ENCODE measurements around the gene WWOX. TPM values are rescaled to one million over a fixed set of nuclear protein-coding genes. Genes with fewer than 3 reads are reported as not detected.

Gene WWOX
- total and polyA plus RNA-seq, 2 of the 8 experiments (the other 6 are each of a cell fraction or from before 2014, with no cell fraction given) = 5.4 to 16.7 TPM

GRCh38 chr16:78696797-78697196, 597.3 kb downstream of the WWOX start:
- no peaks in the 10 kb centered on the region for H4K20me1 ChIP-seq (replicated peaks in 1 of 2; ENCODE audit: control insufficient read depth in 1 of 2, insufficient read depth in 2 of 2, low read length in 2 of 2)
- no peaks in the 10 kb centered on the region for H3K4me1 ChIP-seq (replicated peaks in 1 of 4; ENCODE audit: control insufficient read depth in 3 of 4, insufficient read depth in 4 of 4, low read length in 3 of 4)
- no peak overlapping the region for H3K18ac ChIP-seq (ENCODE audit: extremely low read depth, low read length)
- no peaks in the 10 kb centered on the region for H3K9me3 ChIP-seq (ENCODE audit: insufficient read depth in 2 of 2, low read depth in 1 of 2, low read length in 1 of 2)
- POLR2A ChIA-PET (ENCODE audit: partially characterized antibody) = no interaction called here
- H3K79me2 ChIP-seq (ENCODE audit: control insufficient read depth in 1 of 2, insufficient read depth in 2 of 2, low read length in 2 of 2) = no peaks in the 10 kb centered on the region
- no peak for TF ChIP-seq EZH2 (IDR thresholded peaks at IDR 0.05; ENCODE audit: low read depth, low read length, severe bottlenecking)
- no peak for TF ChIP-seq NRF1 (IDR thresholded peaks at IDR 0.05; ENCODE audit: low read depth, low read length)
- no peak for TF ChIP-seq GABPA (IDR thresholded peaks at IDR 0.05; ENCODE audit: borderline replicate concordance, insufficient read depth, low read length)
- no peak for TF ChIP-seq ATF2 (IDR thresholded peaks at IDR 0.05; ENCODE audit: low read length)
- TF ChIP-seq BCL11A (IDR thresholded peaks at IDR 0.05; ENCODE audit: low read depth in 2 of 2, low read length in 2 of 2) = no peak
- TF ChIP-seq TEAD4 (IDR thresholded peaks at IDR 0.05; ENCODE audit: low read depth, low read length) = no peak
- TF ChIP-seq, protein P1, sequence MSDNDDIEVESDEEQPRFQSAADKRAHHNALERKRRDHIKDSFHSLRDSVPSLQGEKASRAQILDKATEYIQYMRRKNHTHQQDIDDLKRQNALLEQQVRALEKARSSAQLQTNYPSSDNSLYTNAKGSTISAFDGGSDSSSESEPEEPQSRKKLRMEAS (IDR thresholded peaks at IDR 0.05) = no peak
- no peak for TF ChIP-seq TAF7 (optimal IDR thresholded peaks at IDR 0.05; ENCODE audit: borderline replicate concordance, low read depth, low read length)
- no peak for TF ChIP-seq SP4 (IDR thresholded peaks at IDR 0.05; ENCODE audit: low read length)
- no peak for TF ChIP-seq BRCA1 (IDR thresholded peaks at IDR 0.05; ENCODE audit: low read depth, low read length)
- TF ChIP-seq EGR1 (IDR thresholded peaks at IDR 0.05; ENCODE audit: borderline replicate concordance, low read depth, low read length) = no peak
- TF ChIP-seq YY1 (IDR thresholded peaks at IDR 0.05; ENCODE audit: low read depth, low read length) = no peak
- H3K23ac ChIP-seq (ENCODE audit: insufficient read length) = no peak overlapping the region
- H4K91ac ChIP-seq (replicated peaks; ENCODE audit: insufficient read length, low read length) = no peak overlapping the region
- no peak for FAIRE-seq
- no peak overlapping the region for H2AK5ac ChIP-seq (ENCODE audit: low read depth, low read length)
- no peaks in the 10 kb centered on the region for H3K23me2 ChIP-seq (ENCODE audit: low read depth, low read length)
- H3K56ac ChIP-seq (replicated peaks; ENCODE audit: insufficient read length, low read depth, low read length) = no peak overlapping the region
- no peak overlapping the region for H3K14ac ChIP-seq (ENCODE audit: insufficient read length)
- no peak overlapping the region for H2BK12ac ChIP-seq (ENCODE audit: low read depth, low read length)
- H2BK15ac ChIP-seq (ENCODE audit: low read length) = no peak overlapping the region
- H3K79me1 ChIP-seq (ENCODE audit: low read depth, low read length) = no peaks in the 10 kb centered on the region
- no peak overlapping the region for H3K4ac ChIP-seq (replicated peaks; ENCODE audit: insufficient read length, low read depth, low read length)
- WGBS, 2 experiments (ENCODE audit: extremely low coverage in 1 of 2, insufficient coverage in 1 of 2, insufficient read length in 1 of 2, insufficient replicate concordance in 2 of 2, low coverage in 1 of 2, low lambda C conversion rate in 2 of 2, missing lambda C conversion rate in 1 of 2) = 81% methylated on average over 2 of the region's 2 CpGs; no CpG with 5 or more reads in 1 of the 2 experiments
- DNase-seq (ENCODE audit: low read depth in 1 of 2, low spot score in 2 of 2) = no peak
- no peaks in the 10 kb centered on the region for H3K27me3 ChIP-seq (replicated peaks in 1 of 4; ENCODE audit: control insufficient read depth in 3 of 4, extremely low read depth in 1 of 4, insufficient read depth in 3 of 4, low read length in 3 of 4)
- H4K8ac ChIP-seq (ENCODE audit: extremely low read depth, insufficient read depth, low read length) = no peak overlapping the region
- H2BK5ac ChIP-seq (ENCODE audit: low read depth, low read length) = no peak overlapping the region
- no peak overlapping the region for H3K27ac ChIP-seq (ENCODE audit: low read depth, low read length)
- H2BK20ac ChIP-seq (ENCODE audit: low read length) = no peak overlapping the region
- no peak overlapping the region for H3K4me2 ChIP-seq (ENCODE audit: insufficient read depth in 1 of 2, low read depth in 2 of 2, low read length in 2 of 2)
- H3K36me3 ChIP-seq (ENCODE audit: control insufficient read depth in 2 of 4, insufficient read depth in 4 of 4, low read length in 3 of 4) = no peaks in the 10 kb centered on the region
- no peak overlapping the region for H3K9ac ChIP-seq (replicated peaks in 1 of 4; ENCODE audit: extremely low read depth in 1 of 4, low read depth in 3 of 4, low read length in 3 of 4)
- no peak overlapping the region for H3K4me3 ChIP-seq (ENCODE audit: extremely low read depth in 1 of 4, insufficient read depth in 2 of 4, low read depth in 3 of 4, low read length in 4 of 4)
- H2AFZ ChIP-seq (ENCODE audit: low read length) = no peak overlapping the region
- CTCF ChIA-PET (ENCODE audit: partially characterized antibody) = interaction anchor here (0.5 kb wide), 1 partner anchor 210 kb away, joined by 3 read pairs; no protein-coding TSS in a partner anchor
- no peak overlapping the region for H2BK120ac ChIP-seq (replicated peaks; ENCODE audit: low read depth, low read length)
- H4K5ac ChIP-seq (ENCODE audit: insufficient read length, low read depth, low read length) = no peak overlapping the region

Measured in H1 (cell line).